Activated naive CD8-positive, alpha-beta T cell (primary cell): ENCODE data around the gene GPR183.

Experiments
- H3K27ac Mint-ChIP-seq: one replicate; pipeline ENCODE4 v1.8.0; 2021; ENCODE audit warnings: mixed read lengths
- H3K27me3 Mint-ChIP-seq: one replicate; pipeline ENCODE4 v1.8.0; 2021; ENCODE audit warnings: mixed read lengths
- H3K36me3 Mint-ChIP-seq: one replicate; pipeline ENCODE4 v1.8.0; 2021; ENCODE audit warnings: mixed read lengths
- H3K4me1 Mint-ChIP-seq: one replicate; pipeline ENCODE4 v1.8.0; 2021; ENCODE audit warnings: low read depth, mixed read lengths
- H3K4me3 Mint-ChIP-seq: one replicate; pipeline ENCODE4 v1.8.0; 2021; ENCODE audit warnings: mild to moderate bottlenecking, mixed read lengths
- H3K9me3 Mint-ChIP-seq: one replicate; pipeline ENCODE4 v1.8.0; 2021; ENCODE audit warnings: low read depth, mixed read lengths

Gene GPR183

DNA sequence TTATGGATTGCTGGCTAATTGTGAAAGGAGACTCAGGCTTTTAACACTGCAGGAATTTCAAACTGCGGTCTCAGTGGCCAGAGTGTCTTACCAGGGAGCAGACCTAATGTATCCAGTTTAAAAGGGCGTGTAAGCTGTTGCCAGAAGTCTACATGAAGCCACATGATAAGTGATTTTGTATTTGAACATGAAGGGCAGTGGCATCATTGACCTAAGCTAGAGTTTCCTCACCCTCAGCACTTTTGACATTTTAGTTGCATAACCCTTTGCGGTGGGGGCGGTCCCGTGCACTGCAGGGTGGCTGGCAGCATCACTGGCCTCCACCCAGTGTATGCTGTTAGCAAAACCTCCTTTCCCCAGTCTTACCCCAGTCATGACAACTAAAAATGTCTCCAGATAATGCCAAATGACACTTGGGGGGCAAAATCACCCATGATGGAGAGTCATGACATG, 25.4 kb downstream of the GPR183 start:
- Mint-ChIP-seq H3K9me3 (no peaks in the 10 kb centered on the region), H3K4me1 (peaks cover 92% of the 10 kb centered on the region), H3K27me3 (no peaks in the 10 kb centered on the region), H3K27ac (peak overlapping the region; percentile 78), H3K4me3 (peak overlapping the region; percentile 35), H3K36me3 (peaks cover 26% of the 10 kb centered on the region)

DNA sequence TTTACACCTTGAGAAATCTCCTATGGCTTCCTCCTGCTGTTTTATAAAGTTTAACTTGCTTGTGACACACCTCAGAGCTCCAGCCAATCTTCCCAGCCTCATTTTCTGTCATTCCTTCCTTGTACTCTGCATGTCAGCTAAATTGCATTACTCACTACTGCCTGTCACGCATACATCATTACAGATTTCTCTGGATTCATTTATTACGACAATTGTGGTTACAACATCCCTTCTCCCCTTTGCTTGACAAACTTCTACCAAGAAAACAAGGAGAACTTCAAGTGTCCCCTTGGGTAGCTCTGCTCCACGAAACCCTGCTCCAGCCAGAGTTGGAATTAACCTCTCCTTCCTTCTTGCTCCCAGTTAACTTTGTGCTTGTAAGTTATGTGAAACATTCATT, 27.0 kb downstream of the GPR183 start:
- peaks cover 24% of the 10 kb centered on the region for H3K36me3 Mint-ChIP-seq
- H3K4me1 Mint-ChIP-seq = peaks cover 92% of the 10 kb centered on the region
- no peak overlapping the region for H3K4me3 Mint-ChIP-seq
- peak overlapping the region; percentile 50 for H3K27ac Mint-ChIP-seq
- no peaks in the 10 kb centered on the region for H3K27me3 Mint-ChIP-seq
- H3K9me3 Mint-ChIP-seq = no peaks in the 10 kb centered on the region

DNA sequence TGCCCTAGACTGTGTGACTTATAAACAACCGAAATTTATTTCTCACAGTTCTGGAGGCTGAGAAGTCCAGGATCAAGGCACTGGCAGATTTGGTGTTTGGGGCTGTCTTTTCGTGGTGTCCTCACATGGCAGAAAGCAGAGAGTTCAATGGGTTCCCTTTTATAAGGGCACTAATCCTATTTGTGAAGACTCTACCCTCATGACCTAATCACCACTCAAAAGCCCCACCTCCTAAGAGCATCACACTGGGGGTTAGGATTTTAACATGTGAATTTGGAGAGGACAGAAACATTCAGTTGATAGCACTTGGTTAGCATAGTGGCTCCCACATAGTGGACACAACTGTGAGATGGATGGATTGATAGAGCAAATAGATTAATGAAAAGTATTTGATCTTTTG, 27.6 kb downstream of the GPR183 start:
- Mint-ChIP-seq H3K9me3 (no peaks in the 10 kb centered on the region), H3K4me3 (no peak overlapping the region), H3K36me3 (peaks cover 24% of the 10 kb centered on the region)

DNA sequence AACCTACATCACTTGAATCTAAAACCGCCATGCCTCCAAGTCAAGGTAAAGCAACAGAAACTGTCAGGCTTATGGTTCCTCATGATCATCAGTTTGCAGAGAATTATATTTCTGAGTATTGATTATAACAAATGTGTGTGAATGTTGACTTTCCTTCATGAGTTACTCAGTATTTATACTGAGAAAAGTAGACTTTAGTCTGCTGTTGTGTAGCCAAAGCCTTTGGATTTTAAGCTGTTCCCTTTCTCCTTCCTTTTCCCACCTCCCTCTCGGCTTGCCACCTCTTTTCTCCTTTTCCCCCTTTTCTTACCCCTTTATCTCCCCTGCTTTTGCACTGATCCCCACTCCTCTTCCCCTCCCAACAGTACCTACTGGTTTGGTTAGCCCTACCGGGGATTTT, 28.4 kb downstream of the GPR183 start:
- Mint-ChIP-seq H3K27me3 (no peaks in the 10 kb centered on the region), H3K4me1 (peaks cover 92% of the 10 kb centered on the region), H3K9me3 (no peaks in the 10 kb centered on the region), H3K4me3 (peak overlapping the region; percentile 30), H3K36me3 (peaks cover 21% of the 10 kb centered on the region), H3K27ac (peak overlapping the region; percentile 73)

More for the DNA sequence above, 27.6 kb downstream of the GPR183 start:
- Mint-ChIP-seq H3K27ac (peak overlapping the region; percentile 73), H3K4me1 (peaks cover 92% of the 10 kb centered on the region), H3K27me3 (no peaks in the 10 kb centered on the region)

DNA sequence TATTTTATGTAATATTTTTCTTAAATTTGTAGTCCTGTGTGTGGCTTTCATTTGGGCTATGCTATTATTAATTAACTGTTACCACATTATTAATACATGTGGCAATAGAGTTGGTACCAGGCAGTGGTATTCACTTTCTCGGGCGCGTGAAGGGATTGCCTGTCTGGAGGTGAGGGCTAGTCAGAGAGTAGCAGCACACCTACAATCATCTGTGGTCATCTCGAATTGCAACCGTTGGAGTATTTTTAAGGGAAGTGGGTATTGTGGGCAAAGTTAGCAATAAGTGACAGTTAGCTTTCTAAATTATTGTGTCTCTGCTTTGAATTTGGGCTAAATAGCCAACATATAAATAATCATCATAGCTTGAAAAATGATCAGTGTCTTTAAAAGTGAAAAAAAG, 29.0 kb downstream of the GPR183 start:
- H3K27me3 Mint-ChIP-seq = no peaks in the 10 kb centered on the region
- peaks cover 93% of the 10 kb centered on the region for H3K4me1 Mint-ChIP-seq
- H3K36me3 Mint-ChIP-seq = peaks cover 23% of the 10 kb centered on the region
- H3K9me3 Mint-ChIP-seq = no peaks in the 10 kb centered on the region
- peak overlapping the region; percentile 54 for H3K27ac Mint-ChIP-seq
- no peak overlapping the region for H3K4me3 Mint-ChIP-seq

DNA sequence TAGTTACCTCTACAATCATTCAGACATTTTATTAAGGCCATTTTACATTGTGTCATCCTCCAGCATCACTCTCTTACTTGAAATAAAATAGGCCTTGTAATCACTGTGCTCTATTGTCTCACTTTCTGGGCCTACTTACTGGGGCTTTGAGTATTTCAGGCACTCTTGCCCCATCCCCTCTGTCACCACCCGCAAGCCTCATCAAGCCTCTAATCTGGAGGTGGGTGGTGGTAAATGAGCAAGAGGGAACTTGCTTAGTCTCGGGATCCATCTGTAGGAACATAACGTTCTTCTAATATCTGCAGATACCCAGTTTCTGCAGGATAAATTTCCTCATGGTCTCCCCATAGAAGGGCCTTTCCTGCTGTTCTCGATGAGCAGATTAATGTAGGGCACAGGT, 29.6 kb downstream of the GPR183 start:
- Mint-ChIP-seq H3K36me3 (peaks cover 27% of the 10 kb centered on the region), H3K27ac (peak overlapping the region; percentile 78), H3K27me3 (no peaks in the 10 kb centered on the region), H3K9me3 (no peaks in the 10 kb centered on the region), H3K4me1 (peaks cover 92% of the 10 kb centered on the region), H3K4me3 (no peak overlapping the region)

DNA sequence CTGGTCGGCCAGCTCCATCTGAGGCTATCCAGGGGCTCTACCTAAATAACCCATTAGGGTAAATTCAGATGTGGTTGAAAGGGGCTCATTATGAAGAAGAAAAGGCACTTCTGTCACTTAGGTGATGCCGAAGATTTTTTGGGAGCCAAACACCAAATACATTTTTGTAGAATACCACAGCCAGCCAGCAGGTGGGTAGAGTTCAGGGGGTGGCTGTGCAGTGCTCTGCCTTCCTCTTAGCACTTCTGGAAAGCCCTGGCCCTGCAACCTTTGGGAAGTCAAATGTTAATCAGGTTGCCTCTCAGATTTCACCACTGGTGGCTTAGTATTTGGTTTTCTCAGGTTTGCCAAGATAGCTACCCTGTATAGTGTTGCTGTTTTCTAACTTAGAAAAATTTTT, 30.5 kb downstream of the GPR183 start:
- H3K9me3 Mint-ChIP-seq = no peaks in the 10 kb centered on the region
- no peaks in the 10 kb centered on the region for H3K27me3 Mint-ChIP-seq
- H3K36me3 Mint-ChIP-seq = peaks cover 29% of the 10 kb centered on the region
- H3K4me1 Mint-ChIP-seq = peaks cover 90% of the 10 kb centered on the region
- H3K27ac Mint-ChIP-seq = peak overlapping the region; percentile 76
- H3K4me3 Mint-ChIP-seq = peak overlapping the region; percentile 1

DNA sequence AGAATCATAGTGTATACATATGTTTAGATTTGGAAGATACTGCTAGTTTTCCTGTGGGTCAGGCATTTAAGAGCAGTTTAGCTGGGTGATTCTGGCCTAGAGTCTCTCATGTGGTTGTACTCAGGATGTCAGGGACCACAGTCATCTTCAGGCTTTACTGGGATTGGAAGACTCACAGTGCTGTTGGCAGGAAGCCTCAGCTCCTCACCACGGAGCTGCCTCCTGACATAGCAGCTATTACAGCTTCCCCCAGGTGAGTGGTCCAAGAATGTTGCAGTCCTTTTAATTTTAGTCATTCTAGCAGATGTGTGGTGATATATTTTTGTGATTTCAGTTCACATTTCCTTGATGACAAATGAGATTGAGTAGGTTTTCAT, 32.1 kb downstream of the GPR183 start:
- Mint-ChIP-seq H3K4me3 (peak overlapping the region; percentile 45), H3K4me1 (peaks cover 93% of the 10 kb centered on the region), H3K27me3 (no peaks in the 10 kb centered on the region), H3K9me3 (no peaks in the 10 kb centered on the region), H3K27ac (peak overlapping the region; percentile 82), H3K36me3 (peaks cover 20% of the 10 kb centered on the region)

DNA sequence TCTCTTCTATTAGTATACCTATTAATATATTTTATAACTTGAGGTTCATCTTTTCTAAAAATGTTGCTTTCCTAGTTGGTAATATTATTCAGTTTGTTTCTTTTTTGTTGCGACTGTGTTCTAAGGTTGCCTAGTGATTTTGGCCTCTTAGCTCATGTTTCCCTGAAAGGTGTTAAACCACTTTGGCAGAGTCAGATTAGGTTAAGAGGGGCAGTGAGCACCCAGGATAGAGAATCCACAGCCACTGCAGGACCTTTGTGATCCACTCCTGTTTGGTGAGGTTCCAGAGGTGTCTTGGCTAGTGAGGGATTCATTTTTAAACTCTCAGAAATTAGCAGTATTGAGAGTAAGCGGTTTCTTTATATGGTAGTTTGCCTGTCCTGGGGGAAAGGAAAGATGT, 34.1 kb downstream of the GPR183 start:
- Mint-ChIP-seq H3K4me1 (peaks cover 84% of the 10 kb centered on the region), H3K27ac (peak overlapping the region; percentile 93), H3K9me3 (no peaks in the 10 kb centered on the region), H3K27me3 (no peaks in the 10 kb centered on the region), H3K4me3 (peak overlapping the region; percentile 38), H3K36me3 (peaks cover 13% of the 10 kb centered on the region)

DNA sequence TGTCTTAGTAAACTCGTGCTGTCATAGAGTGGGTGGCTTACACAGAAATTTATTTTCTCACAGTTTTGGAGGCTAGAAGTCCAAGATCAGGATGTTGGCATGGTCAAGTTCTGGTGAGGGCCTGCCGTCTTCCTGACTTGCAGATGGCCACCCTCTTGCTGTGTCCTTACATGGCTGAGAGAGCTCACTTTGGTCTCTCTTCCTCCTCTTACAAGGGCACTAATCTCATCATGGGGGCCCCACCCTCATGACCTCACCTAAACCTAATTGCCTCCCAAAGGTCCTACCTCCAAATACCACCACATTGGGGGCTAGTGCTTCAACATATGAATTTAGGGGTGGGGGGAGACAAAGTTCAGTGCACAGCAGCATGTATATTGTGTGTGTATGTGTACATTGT, 34.7 kb downstream of the GPR183 start:
- H3K36me3 Mint-ChIP-seq = peaks cover 11% of the 10 kb centered on the region
- H3K4me3 Mint-ChIP-seq = no peak overlapping the region
- H3K9me3 Mint-ChIP-seq = no peaks in the 10 kb centered on the region
- H3K4me1 Mint-ChIP-seq = peaks cover 80% of the 10 kb centered on the region
- peak overlapping the region; percentile 41 for H3K27ac Mint-ChIP-seq
- no peaks in the 10 kb centered on the region for H3K27me3 Mint-ChIP-seq

DNA sequence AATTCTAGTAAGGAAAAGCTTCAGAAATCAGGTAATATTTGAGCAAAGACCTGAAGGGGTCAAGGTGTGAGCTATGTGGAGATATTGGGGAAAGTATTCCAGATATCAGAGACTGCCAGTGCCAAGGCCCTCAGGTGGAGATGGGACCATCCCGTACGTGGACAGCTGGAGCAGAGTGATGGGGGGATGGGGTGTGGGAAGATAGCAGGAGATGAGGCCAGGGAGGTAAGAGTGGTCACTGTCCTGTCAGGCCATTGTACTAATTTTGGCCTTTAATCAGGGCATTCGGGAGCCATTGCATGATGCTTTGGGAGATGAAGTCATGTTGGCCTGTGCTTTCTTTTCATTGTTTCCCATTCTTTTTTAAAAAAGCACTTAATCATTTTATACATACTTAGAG, 36.0 kb downstream of the GPR183 start:
- Mint-ChIP-seq H3K9me3 (no peaks in the 10 kb centered on the region), H3K4me3 (no peak overlapping the region), H3K36me3 (peaks cover 11% of the 10 kb centered on the region), H3K4me1 (peaks cover 72% of the 10 kb centered on the region), H3K27ac (peak overlapping the region; percentile 84), H3K27me3 (no peaks in the 10 kb centered on the region)

DNA sequence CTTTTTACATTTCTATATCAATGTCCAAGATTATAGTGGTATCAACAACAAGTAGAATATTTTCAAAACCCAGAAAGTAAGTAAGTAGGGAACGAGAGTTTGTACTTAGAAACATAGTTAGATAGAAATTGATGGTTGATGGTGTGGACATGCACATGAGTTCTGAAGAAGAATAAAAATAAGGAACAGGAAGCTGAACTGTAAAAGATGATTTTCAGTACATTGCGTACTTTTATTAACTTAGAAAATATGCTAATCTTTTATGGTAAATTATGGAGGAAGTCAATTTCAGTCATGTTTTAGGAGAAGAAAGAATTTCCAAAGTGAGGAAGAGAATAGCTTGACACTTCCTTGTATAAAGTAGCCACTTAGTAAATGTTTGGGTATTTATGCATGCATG, 36.7 kb downstream of the GPR183 start:
- H3K4me1 Mint-ChIP-seq = peaks cover 69% of the 10 kb centered on the region
- H3K27ac Mint-ChIP-seq = peak overlapping the region; percentile 68
- no peaks in the 10 kb centered on the region for H3K9me3 Mint-ChIP-seq
- H3K4me3 Mint-ChIP-seq = no peak overlapping the region
- H3K36me3 Mint-ChIP-seq = peaks cover 11% of the 10 kb centered on the region
- no peaks in the 10 kb centered on the region for H3K27me3 Mint-ChIP-seq

DNA sequence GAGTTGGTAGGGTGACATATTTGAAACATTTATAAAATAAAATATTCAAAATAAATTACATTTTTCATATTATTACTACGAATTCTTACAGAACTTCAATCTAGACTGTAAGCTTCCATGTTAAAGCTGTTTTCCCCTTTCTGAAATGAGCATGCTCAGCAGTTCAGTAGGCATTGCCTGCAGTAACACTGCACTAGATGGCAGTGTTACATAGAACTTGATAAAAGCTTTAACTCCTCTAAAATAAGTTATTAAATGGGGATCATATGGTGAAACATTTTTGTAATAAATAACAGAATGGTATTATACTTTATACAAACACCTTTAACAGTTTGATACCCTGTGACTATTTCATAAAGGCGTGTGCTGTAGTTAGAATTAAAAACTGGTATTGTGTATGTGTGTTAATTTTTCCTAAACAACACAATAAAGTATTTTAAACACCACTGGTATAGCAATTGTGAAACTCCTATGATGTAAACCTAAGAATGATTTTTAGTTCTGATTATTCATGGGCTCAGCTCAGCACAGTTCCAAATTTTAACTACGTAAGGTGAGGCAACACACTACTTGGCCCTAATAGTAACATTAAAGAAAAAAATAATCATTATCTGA, 37.5 kb downstream of the GPR183 start:
- Mint-ChIP-seq H3K27me3 (no peaks in the 10 kb centered on the region), H3K4me1 (peaks cover 69% of the 10 kb centered on the region), H3K9me3 (no peaks in the 10 kb centered on the region), H3K27ac (peak overlapping the region; percentile 68), H3K36me3 (peaks cover 9% of the 10 kb centered on the region), H3K4me3 (no peak overlapping the region)

DNA sequence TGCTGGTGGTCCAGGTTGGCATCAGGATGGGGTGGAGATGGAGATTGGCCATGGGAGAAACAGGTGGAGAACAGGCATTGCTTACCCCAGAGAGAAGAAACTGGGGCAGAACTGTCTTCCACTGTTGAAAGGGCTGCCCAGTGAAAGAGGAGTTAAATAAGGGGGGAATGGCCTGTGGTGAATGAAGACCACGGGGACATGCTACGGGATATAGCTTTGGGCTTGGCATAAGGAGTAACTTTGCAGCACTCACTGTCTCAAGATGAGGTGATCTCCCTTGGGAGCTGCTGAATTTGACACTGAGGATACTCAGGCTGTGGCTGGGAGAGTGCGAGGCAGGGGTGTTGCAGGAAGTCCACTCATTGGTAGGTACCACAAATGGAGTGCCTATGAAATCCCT, 38.4 kb downstream of the GPR183 start:
- peaks cover 9% of the 10 kb centered on the region for H3K36me3 Mint-ChIP-seq
- H3K4me3 Mint-ChIP-seq = no peak overlapping the region
- H3K27ac Mint-ChIP-seq = peak overlapping the region; percentile 7
- H3K27me3 Mint-ChIP-seq = no peaks in the 10 kb centered on the region
- H3K4me1 Mint-ChIP-seq = peaks cover 69% of the 10 kb centered on the region
- H3K9me3 Mint-ChIP-seq = no peaks in the 10 kb centered on the region

DNA sequence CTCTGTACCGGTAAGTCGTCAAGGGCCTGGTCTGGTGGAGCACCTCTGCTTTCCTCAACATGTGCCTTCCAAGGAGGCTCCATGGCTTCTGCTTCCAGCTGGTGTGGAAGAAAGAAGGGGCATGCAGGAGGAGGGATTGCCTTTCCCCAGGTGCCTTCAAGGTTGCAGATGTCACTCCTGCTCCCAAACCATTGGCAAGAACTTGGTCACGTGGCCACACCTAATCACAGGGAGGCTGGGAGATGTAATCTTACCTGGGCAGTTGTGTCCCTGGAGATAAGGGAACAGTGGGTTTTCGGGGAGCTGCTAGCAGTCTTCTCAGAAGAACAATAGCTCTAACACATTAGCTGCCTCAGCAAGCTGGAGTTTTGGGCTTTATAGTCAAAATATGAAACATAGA, 39.3 kb downstream of the GPR183 start:
- Mint-ChIP-seq H3K4me3 (no peak overlapping the region), H3K27me3 (no peaks in the 10 kb centered on the region), H3K4me1 (peaks cover 70% of the 10 kb centered on the region), H3K9me3 (no peaks in the 10 kb centered on the region), H3K27ac (no peak overlapping the region), H3K36me3 (peaks cover 5% of the 10 kb centered on the region)

DNA sequence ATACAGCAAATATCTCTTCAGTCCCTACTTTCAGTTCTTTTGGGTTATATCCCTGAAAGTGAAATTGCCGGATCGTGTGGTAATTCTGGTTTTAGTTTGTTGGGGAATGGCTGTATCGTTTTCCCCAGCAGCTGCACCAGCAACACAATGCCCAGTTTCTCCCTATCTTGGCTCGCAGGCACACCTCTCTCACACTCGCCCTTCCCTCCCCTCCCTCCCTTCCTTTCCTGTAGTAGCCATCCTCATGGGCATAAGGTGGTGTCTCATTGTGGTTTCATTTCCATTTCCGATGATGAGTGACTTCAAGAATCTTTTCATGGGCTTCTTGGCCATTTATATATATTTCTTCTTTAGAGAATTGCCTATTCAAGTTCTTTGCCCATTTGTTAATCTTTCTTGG, 40.4 kb downstream of the GPR183 start:
- Mint-ChIP-seq H3K36me3 (no peaks in the 10 kb centered on the region), H3K27ac (peak overlapping the region; percentile 71)

More for the DNA sequence above, 40.4 kb downstream of the GPR183 start:
- H3K27me3 Mint-ChIP-seq = no peaks in the 10 kb centered on the region
- no peak overlapping the region for H3K4me3 Mint-ChIP-seq
- peaks cover 69% of the 10 kb centered on the region for H3K4me1 Mint-ChIP-seq
- no peaks in the 10 kb centered on the region for H3K9me3 Mint-ChIP-seq
